GM10266 (cell line): ENCODE results near the gene TEX54.

Source experiments
- DNase-seq: peaks from one replicate; pipeline ENCODE4 v3.0.0; 2012; ENCODE audit errors: extremely low spot score
- CTCF ChIP-seq: IDR thresholded peaks from 2 replicates; pipeline ENCODE4 v1.5.1; 2012; ENCODE audit warnings: mild to moderate bottlenecking, low read depth; ENCODE audit not compliant: control insufficient read depth, insufficient read depth; ENCODE audit errors: missing control alignments

The TEX54 gene

GRCh38 chr11:62832336-62833234 is at the start of gene TEX54:
TSS of gene TEX54 (minus strand) at chr11:62832841.
- DNase-seq = peak; percentile 24
- no peak for TF ChIP-seq CTCF

- DNase-seq = no peak
- no peak for TF ChIP-seq CTCF
Observed at GRCh38 chr11:62882431-62882749, 49.7 kb upstream of the TEX54 start.

GRCh38 chr11:62881579-62882430 is 49.2 kb upstream of the TEX54 start:
- TF ChIP-seq CTCF = no peak
- peak; percentile 86 for DNase-seq

GRCh38 chr11:62880803-62881578 is 48.4 kb upstream of the TEX54 start, which contains the start of gene SLC3A2:
TSS of gene SLC3A2 (plus strand) at chr11:62880896. CDS start at chr11:62881024, 128 bp downstream.
- peak; percentile 82 for DNase-seq
- TF ChIP-seq CTCF = peak; percentile 85

GRCh38 chr11:62880231-62880802 is 47.7 kb upstream of the TEX54 start:
- DNase-seq = peak; percentile 59
- TF ChIP-seq CTCF = no peak

- no peak for TF ChIP-seq CTCF
- DNase-seq = no peak
Observed at GRCh38 chr11:62879235-62879978, 46.8 kb upstream of the TEX54 start.
